ENCODE measurements around the gene ANKS1B.

DNA sequence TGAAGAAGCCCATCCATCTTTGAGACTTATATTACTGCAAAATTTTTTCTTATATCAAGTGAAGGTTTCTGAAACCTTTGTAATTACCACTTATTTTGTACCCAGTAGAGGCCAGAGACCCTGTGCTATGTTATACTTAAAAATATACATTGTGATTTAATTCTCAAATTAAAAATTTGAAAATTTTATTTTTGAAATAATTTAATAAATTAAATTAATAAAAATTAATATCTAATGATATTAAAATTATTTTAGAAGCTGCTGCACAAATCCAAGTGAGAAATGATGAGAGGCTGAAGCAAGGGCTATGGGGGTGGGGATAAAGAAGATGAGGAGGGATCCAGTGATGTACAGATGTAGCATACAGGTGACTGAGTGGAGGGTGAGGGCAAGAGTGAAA, 1080.9 kb downstream of the ANKS1B start:
- TF ChIP-seq SP3 (tag by site-specific recombination; IDR thresholded peaks at IDR 0.05) (no peak), ZBTB8A (tag by site-specific recombination; IDR thresholded peaks at IDR 0.05) (no peak), ZNF362 (tag by site-specific recombination; IDR thresholded peaks at IDR 0.05) (no peak), ZBTB1 (tag by site-specific recombination; IDR thresholded peaks at IDR 0.05) (no peak), ELK4 (IDR thresholded peaks at IDR 0.05; ENCODE audit: borderline replicate concordance, low read depth, low read length) (no peak), ZNF174 (tag by site-specific recombination; IDR thresholded peaks at IDR 0.05) (no peak)

All from HEK293 (cell line).